ENCODE results near the gene TRMT61A.

TRMT61A gene

GRCh38 chr14:103529383-103530365 is 678 bp downstream of the TRMT61A start:
- no peak for DNase-seq (ENCODE audit: low read depth)
- peak overlapping the region; percentile 100 for H3K4me3 ChIP-seq (ENCODE audit: low read depth, low read length)
- no peak for TF ChIP-seq CTCF (IDR thresholded peaks at IDR 0.05; ENCODE audit: control insufficient read depth, extremely low read depth, insufficient read depth)

- DNase-seq (ENCODE audit: low read depth): no peak
- TF ChIP-seq CTCF (IDR thresholded peaks at IDR 0.05; ENCODE audit: control insufficient read depth, extremely low read depth, insufficient read depth): no peak
- peak overlapping the region; percentile 100 for H3K4me3 ChIP-seq (ENCODE audit: low read depth, low read length)
Measured at GRCh38 chr14:103530390-103530789, 1.4 kb downstream of the TRMT61A start.

GRCh38 chr14:103530831-103531230 is 1.8 kb downstream of the TRMT61A start:
- H3K4me3 ChIP-seq (ENCODE audit: low read depth, low read length): no peak overlapping the region
- TF ChIP-seq CTCF (IDR thresholded peaks at IDR 0.05; ENCODE audit: control insufficient read depth, extremely low read depth, insufficient read depth): no peak

GRCh38 chr14:103531421-103532215 is 2.6 kb downstream of the TRMT61A start:
- TF ChIP-seq CTCF (IDR thresholded peaks at IDR 0.05; ENCODE audit: control insufficient read depth, extremely low read depth, insufficient read depth): no peak
- DNase-seq (ENCODE audit: low read depth): no peak
- no peak overlapping the region for H3K4me3 ChIP-seq (ENCODE audit: low read depth, low read length)

More at GRCh38 chr14:103530831-103531230, 1.8 kb downstream of the TRMT61A start:
- DNase-seq (ENCODE audit: low read depth): no peak

- DNase-seq (ENCODE audit: low read depth): no peak
- no peak for TF ChIP-seq CTCF (IDR thresholded peaks at IDR 0.05; ENCODE audit: control insufficient read depth, extremely low read depth, insufficient read depth)
- no peak overlapping the region for H3K4me3 ChIP-seq (ENCODE audit: low read depth, low read length)
Measured at GRCh38 chr14:103532216-103533136, 3.5 kb downstream of the TRMT61A start.
